ENCODE measurements around the gene ECI1. TPM values are rescaled to one million over a fixed set of nuclear protein-coding genes. Genes with fewer than 3 reads are reported as not detected.
A peak's percentile ranks its signal among the peaks of the same experiment; 100 is the strongest.

The ECI1 gene
- total and polyA plus RNA-seq, 2 of the 13 experiments (the other 11 are each of a cell fraction or from before 2014, with no cell fraction given): 82.0 to 102 TPM

DNA sequence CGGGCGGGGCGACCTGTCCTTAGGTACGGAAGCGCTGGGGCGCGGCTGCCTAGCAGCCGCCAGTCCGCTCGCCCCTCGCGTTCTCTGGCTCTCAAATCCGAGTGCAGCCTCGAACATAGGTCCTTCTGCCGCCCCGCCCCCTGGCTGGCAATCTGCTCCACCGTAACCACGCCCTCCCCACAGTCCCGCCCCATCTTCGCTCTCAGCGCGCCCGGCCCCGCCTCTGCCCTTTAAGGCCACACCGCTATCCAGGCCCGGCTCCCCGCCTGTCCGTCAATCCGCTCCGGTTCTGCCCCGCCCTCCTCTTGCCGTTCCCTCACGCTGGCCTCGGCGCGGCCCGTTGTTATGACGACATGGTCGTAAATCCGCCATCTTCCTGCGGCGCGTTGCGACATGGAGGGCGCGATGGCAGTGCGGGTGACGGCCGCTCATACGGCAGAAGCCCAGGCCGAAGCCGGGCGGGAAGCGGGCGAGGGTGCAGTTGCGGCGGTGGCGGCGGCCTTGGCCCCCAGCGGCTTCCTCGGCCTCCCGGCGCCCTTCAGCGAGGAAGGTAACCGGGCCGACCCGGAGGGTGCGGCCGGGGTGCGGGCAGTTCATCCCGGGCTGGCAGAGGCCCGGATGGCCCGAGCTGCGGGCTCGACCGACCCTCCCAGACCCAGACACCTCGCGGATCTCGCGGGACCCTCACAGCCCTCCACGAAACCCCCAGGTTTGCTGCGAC lies 28.0 kb downstream of the ECI1 start, which contains the start of gene E4F1 (continued):
- TF ChIP-seq ZNF598 (CRISPR knock-in tag; IDR thresholded peaks at IDR 0.05; ENCODE audit: borderline replicate concordance): no peak
- no peak for TF ChIP-seq RORA (CRISPR knock-in tag; IDR thresholded peaks at IDR 0.05)
- peak; percentile 85; the same call in 1 of the 2 replicates for TF ChIP-seq HOXA9 (CRISPR knock-in tag; IDR thresholded peaks at IDR 0.05; ENCODE audit: borderline replicate concordance)
- TF ChIP-seq, protein P1, sequence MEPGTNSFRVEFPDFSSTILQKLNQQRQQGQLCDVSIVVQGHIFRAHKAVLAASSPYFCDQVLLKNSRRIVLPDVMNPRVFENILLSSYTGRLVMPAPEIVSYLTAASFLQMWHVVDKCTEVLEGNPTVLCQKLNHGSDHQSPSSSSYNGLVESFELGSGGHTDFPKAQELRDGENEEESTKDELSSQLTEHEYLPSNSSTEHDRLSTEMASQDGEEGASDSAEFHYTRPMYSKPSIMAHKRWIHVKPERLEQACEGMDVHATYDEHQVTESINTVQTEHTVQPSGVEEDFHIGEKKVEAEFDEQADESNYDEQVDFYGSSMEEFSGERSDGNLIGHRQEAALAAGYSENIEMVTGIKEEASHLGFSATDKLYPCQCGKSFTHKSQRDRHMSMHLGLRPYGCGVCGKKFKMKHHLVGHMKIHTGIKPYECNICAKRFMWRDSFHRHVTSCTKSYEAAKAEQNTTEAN (CRISPR knock-in tag; conservative IDR thresholded peaks at IDR 0.05): peak; percentile 53; the same call in 1 of the 2 replicates
- TF ChIP-seq ZNF703 (CRISPR knock-in tag; IDR thresholded peaks at IDR 0.05; ENCODE audit: borderline replicate concordance): no peak; the same call in 1 of the 2 replicates
- TF ChIP-seq, protein P2, sequence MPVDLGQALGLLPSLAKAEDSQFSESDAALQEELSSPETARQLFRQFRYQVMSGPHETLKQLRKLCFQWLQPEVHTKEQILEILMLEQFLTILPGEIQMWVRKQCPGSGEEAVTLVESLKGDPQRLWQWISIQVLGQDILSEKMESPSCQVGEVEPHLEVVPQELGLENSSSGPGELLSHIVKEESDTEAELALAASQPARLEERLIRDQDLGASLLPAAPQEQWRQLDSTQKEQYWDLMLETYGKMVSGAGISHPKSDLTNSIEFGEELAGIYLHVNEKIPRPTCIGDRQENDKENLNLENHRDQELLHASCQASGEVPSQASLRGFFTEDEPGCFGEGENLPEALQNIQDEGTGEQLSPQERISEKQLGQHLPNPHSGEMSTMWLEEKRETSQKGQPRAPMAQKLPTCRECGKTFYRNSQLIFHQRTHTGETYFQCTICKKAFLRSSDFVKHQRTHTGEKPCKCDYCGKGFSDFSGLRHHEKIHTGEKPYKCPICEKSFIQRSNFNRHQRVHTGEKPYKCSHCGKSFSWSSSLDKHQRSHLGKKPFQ (CRISPR knock-in tag; IDR thresholded peaks at IDR 0.05; ENCODE audit: insufficient replicate concordance): peak; percentile 58
- TF ChIP-seq, protein P3, sequence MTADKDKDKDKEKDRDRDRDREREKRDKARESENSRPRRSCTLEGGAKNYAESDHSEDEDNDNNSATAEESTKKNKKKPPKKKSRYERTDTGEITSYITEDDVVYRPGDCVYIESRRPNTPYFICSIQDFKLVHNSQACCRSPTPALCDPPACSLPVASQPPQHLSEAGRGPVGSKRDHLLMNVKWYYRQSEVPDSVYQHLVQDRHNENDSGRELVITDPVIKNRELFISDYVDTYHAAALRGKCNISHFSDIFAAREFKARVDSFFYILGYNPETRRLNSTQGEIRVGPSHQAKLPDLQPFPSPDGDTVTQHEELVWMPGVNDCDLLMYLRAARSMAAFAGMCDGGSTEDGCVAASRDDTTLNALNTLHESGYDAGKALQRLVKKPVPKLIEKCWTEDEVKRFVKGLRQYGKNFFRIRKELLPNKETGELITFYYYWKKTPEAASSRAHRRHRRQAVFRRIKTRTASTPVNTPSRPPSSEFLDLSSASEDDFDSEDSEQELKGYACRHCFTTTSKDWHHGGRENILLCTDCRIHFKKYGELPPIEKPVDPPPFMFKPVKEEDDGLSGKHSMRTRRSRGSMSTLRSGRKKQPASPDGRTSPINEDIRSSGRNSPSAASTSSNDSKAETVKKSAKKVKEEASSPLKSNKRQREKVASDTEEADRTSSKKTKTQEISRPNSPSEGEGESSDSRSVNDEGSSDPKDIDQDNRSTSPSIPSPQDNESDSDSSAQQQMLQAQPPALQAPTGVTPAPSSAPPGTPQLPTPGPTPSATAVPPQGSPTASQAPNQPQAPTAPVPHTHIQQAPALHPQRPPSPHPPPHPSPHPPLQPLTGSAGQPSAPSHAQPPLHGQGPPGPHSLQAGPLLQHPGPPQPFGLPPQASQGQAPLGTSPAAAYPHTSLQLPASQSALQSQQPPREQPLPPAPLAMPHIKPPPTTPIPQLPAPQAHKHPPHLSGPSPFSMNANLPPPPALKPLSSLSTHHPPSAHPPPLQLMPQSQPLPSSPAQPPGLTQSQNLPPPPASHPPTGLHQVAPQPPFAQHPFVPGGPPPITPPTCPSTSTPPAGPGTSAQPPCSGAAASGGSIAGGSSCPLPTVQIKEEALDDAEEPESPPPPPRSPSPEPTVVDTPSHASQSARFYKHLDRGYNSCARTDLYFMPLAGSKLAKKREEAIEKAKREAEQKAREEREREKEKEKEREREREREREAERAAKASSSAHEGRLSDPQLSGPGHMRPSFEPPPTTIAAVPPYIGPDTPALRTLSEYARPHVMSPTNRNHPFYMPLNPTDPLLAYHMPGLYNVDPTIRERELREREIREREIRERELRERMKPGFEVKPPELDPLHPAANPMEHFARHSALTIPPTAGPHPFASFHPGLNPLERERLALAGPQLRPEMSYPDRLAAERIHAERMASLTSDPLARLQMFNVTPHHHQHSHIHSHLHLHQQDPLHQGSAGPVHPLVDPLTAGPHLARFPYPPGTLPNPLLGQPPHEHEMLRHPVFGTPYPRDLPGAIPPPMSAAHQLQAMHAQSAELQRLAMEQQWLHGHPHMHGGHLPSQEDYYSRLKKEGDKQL (CRISPR knock-in tag; IDR thresholded peaks at IDR 0.05; ENCODE audit: low read depth): 0 out of 2 replicates have a peak, but pooled peaks have one; percentile 24
- TF ChIP-seq ZNF180 (CRISPR knock-in tag; IDR thresholded peaks at IDR 0.05; ENCODE audit: borderline replicate concordance, low read depth): 0 out of 2 replicates have a peak, but pooled peaks have one; percentile 75
- TF ChIP-seq ZNF720 (CRISPR knock-in tag; IDR thresholded peaks at IDR 0.05): no peak
- TF ChIP-seq DMAP1 (CRISPR knock-in tag; IDR thresholded peaks at IDR 0.05): peak; percentile 69
- TF ChIP-seq ZZZ3 (CRISPR knock-in tag; IDR thresholded peaks at IDR 0.05; ENCODE audit: borderline replicate concordance): peak; percentile 87; the same call in 1 of the 2 replicates
- peak; percentile 51; the same call in 1 of the 2 replicates for TF ChIP-seq ZNF350 (CRISPR knock-in tag; IDR thresholded peaks at IDR 0.05; ENCODE audit: borderline replicate concordance, low read depth)
- TF ChIP-seq SATB2 (CRISPR knock-in tag; IDR thresholded peaks at IDR 0.05): 0 out of 2 replicates have a peak, but pooled peaks have one; percentile 63
- peak; percentile 56; the same call in 1 of the 2 replicates for TF ChIP-seq ZKSCAN8 (CRISPR knock-in tag; IDR thresholded peaks at IDR 0.05; ENCODE audit: borderline replicate concordance)
- TF ChIP-seq, protein P4, sequence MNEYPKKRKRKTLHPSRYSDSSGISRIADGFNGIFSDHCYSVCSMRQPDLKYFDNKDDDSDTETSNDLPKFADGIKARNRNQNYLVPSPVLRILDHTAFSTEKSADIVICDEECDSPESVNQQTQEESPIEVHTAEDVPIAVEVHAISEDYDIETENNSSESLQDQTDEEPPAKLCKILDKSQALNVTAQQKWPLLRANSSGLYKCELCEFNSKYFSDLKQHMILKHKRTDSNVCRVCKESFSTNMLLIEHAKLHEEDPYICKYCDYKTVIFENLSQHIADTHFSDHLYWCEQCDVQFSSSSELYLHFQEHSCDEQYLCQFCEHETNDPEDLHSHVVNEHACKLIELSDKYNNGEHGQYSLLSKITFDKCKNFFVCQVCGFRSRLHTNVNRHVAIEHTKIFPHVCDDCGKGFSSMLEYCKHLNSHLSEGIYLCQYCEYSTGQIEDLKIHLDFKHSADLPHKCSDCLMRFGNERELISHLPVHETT (CRISPR knock-in tag; conservative IDR thresholded peaks at IDR 0.05): peak; percentile 96
- peak; percentile 93 for TF ChIP-seq YY1 (IDR thresholded peaks at IDR 0.05; ENCODE audit: insufficient read depth, insufficient replicate concordance, low read depth, low read length)
- peak; percentile 96 for TF ChIP-seq RFX1 (IDR thresholded peaks at IDR 0.05)
- peak; percentile 82 for TF ChIP-seq ATF7 (IDR thresholded peaks at IDR 0.05)
- TF ChIP-seq ATF7 (CRISPR knock-in tag; IDR thresholded peaks at IDR 0.05): peak; percentile 83; the same call in 1 of the 2 replicates

Data from HepG2 (cell line).